SKM-1 treated with dmso at 0.1 percent for 144 hours (cell line): ENCODE measurements around the gene PLCB1.
"Not testable (repeated sequence)": the region's sequence is repeated elsewhere in the genome, so short reads cannot be mapped to it uniquely, and the experiment has no call there.

ENCODE experiments used
- DNase-seq: peaks from one replicate; lab custom pipeline; 2025; ENCODE audit not compliant: unreplicated experiment; lab: John Stamatoyannopoulos, UW

PLCB1 gene

DNA sequence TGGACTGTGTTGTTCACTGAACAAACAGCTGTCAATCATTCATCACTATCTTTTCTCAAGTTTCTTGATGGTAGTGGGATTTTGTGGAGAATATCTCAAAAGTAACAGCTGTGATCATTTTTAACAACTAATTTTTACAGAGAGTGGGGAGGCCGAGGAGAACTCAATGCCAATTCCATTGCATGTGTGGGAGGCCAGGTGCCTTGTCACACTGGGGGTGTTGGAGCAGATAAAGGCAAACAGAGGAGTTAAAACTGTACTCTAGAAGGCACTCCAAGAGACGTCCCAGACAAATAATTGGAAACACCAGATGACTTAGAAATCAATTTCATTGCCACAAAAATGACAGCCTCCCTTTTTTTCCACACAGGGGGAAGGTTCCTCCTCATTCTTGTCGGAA lies 669.6 kb downstream of the PLCB1 start:
- DNase-seq: no peak

DNA sequence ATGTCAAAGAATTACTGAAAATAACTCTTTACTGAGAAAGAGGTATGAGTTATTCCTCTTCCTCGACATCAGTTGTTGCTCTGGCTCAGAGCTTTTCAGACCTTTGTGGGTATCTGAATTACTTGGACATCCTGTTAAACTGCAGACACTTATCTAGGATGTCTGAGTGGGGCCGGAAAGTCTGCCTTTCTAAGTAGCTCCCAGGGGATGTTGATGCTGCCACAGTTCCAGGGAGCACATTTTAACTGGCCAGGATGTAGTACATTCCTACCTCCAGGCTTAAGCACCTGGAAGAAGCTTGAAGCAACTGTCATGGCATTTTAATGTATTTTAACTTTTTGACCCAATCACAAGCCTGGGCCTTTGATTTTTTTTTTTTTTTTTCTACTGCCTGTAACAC lies 671.0 kb downstream of the PLCB1 start:
- DNase-seq: no peak

DNA sequence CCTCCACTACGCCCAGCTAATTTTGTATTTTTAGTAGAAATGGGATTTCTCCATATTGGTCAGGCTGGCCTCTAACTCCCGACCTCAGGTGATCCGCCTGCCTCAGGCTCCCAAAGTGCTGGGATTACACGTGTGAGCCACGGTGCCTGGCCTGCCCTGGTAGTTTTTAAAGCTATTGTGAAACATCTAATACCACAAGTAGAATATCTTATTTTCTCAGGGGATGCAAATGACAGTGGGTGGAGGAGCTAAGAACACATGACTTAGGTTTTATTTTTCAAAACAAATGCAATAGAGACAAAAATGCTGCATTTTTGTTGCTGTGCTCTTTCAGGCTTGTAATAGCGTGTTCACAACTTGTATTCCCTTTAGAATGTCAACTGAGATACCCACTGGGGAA lies 671.9 kb downstream of the PLCB1 start:
- DNase-seq: no peak

DNA sequence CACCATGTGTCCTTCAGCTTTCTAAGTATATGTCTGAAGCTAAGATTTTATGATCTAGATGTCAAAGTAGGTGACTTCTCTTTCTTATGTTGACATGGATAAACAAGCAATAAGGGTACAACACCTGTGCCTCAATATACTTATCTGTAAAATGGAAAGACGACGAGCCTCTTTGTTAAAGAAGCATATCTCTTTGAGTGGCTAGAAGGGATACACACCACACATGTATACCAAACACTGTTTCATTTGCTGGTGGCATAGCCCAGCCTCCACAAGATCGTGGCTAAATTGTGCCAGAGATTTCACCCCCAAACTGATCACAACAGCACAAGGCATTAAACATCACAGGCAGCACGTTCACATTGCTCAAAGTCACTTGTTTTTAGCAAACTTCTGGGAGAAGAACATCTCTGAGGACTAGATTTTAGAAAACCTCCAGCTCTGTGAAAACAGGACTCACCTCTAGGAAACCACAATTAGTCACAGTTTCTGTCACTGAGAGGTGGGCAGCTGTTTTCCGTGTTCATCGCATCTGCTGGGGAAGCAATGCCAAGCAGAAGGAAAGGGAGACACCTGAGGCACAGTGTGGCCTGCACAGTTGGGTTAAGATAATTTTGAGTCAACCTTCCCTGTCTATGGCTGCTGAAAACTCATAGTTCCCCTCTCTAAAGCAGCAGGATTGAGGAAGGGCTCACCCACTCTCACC lies 673.8 kb downstream of the PLCB1 start:
- no peak for DNase-seq

DNA sequence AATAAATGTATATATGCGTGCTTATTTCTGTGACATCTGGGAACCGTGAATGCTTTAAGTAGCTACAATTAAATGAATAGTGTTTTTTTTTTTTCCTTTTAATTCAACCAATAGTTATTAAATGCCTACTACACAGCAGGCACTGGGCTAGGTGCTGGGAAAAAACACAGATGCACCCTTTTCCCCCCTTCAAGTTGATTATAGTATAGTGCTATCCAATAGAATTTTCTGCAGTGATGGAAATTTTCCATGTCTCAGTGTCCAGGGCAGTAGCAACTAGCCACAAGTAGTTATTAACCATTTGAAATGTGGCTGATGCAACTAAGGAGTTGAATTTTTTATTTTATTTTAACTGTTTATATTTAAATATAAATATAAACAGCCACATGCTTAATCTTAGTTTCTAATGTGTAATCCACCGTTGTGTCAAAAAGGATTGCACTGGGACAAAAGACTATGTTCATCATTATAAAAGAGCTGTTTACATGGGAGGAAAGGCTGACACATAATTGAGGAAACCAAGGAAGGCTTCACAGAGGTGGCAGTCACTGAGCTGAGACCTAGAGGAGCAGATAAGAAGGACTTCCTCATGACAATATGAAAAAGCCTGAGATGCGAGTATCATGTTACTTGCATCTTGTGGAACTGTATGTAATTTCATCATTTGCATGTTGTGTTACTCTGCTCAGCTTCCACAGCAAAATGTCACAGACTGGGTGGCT lies 675.6 kb downstream of the PLCB1 start:
- DNase-seq: no peak

DNA sequence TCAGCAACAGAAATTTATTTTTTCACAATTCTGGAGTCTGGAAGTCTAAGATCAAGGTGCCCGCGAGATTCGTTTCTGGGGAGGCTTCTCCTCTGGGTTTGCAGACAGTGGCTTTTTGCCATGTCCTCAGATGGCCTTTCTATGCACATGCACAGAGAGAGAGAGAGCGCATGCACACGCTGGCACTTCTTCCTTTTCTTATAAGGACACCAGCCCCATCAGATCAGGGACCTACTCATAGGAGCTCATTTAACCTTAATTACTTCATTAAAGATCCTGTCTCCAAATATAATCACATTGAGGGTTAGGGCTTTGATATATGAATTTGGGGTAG lies 676.1 kb downstream of the PLCB1 start:
- DNase-seq: no peak

DNA sequence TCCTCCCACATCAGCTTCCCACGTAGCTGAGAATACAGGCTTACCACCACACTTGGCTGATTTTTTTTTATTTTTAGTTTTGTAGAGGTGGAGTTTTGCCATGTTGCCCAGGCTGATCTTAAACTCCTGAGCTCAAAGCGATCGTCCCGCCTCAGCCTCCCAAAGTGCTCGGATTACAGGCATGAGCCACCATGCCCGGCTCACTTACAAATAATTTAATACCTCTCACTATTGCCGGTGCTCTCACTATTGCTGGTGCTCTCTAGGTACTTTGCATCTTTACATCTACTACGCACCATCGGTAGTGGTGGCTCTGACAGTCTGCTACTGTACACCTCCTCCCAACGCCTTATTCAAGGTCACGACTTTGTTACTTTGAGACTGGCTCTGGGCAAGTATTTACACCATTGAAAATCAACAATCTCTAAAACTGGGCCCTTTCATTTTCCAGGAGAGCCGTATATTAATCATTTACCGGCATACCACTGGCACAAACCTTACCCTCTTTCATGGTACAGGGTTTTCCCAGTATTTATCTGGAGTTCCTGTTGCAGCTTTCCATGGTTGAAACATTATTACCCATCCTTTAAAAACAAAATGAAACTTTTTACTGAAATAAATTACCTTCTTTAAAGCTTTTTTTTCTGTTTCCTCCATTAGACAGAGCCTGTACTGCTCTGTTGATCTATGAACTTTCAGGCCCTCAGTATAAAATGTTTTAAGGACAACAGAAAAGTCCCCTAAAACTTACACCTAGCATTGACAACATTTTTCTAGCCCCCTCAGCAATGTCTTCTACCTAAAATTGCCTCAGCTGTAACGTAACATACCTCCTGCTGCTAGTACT lies 677.3 kb downstream of the PLCB1 start:
- DNase-seq: no peak

DNA sequence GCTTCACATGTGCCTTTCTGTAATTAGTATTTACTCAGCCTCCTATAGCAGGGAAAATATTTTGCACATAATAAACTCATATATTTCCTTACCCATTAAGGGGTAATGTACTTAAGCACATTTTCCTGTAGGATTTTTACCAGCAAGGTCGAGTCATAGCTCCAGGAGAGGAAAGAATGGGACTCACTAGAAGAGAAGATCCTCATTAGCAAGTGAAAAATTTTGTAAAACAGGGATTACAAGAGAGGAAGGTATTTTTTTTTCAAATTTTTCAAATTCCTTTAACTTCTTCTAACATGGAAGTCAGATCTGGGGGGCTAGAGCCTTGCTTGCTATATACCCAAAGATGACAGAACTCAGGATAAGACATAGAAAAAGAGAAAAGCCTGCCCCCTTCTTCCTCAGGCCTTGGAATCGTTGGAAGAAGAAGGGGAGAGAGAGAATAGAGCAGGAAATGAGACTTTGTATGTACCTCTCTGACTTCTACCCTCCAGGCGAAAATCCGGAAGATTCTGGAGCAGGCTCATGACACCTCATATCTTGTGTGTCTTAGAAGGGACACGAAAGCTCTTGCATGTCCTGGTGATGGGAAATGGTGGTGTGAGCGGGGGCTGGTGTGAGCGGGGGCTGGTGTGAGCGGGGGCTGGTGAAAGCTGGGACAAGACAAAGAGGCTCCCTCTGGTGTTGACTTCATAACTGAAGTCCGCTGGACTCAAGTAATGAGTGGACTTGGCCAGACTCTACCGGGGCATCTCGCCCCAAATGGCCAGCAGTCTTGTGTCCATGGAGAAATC lies 679.9 kb downstream of the PLCB1 start:
- DNase-seq: no peak

DNA sequence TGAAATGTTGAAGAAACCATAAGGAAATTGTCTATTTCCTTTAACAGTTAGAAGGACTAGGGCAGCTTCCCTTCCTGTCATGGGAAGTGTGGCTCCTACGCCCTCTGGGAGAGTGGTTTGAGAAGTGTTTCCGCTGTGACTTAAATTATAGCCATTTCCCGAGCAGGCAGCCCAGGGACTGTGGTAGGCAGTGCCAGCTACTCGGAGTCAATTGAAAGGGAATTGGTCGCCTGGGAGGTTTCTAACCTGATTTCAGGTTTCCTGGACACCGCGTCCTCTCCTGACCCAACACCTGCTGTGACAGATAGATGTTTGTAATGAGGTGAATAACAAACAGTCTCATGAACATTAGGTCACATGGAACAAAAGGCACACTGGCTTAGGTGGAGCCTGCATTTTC lies 680.8 kb downstream of the PLCB1 start:
- no peak for DNase-seq

DNA sequence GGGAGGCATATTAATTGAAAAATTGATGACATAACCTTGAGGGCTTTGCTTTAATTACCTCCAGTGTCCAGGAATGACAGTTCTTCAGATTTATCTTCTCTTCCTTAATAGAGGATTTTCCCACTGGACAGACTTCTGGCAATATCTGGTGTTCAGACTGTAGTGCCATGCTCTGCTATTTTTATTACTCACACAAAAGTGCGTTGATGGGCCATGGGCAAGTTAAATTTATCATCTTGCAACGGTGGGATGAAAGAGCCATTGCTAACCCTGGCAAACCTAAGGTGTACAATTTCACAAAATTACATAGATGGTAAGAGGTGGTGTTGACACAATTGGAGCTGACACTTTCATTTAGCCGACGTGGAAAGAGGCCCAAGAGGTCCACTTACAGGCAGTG lies 683.1 kb downstream of the PLCB1 start:
- DNase-seq: no peak

DNA sequence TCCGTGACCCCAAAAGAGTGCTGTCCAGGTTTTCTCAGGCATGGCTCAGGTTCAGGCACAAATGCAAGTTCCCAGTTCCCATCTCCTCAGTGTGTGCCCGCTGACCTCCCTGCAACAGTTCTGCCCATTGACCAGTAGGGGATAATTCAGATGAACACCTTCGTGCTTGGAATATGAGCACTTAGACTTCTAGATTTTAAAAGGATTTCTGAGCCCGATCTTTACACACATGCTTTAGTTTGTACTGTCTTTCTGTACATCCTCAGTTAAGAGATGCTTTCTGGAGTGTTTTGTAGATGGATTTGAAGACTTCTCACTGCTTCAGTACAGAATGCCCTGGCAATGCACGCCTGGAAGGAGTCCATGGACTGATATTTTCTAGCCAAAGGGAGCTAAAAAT lies 697.2 kb downstream of the PLCB1 start:
- DNase-seq: no peak

DNA sequence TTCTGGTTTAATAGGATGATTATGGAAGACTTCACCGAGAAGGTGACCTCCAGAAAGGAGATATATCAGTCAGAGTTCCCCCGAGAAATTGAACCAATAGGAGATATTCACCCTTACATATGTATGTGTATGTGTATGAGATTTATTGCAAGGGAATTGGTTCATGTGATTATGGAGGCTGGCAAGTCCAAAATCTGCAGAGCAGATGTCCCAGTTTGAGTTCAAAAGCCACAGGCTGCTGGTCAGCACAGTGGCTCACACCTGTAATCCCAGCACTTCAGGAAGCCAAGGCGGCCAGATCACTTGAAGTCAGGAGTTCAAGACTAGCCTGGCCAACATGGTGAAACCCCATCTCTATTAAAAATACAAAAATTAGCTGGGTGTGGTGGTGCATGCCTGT lies 702.2 kb downstream of the PLCB1 start:
- DNase-seq: not testable (repeated sequence)

DNA sequence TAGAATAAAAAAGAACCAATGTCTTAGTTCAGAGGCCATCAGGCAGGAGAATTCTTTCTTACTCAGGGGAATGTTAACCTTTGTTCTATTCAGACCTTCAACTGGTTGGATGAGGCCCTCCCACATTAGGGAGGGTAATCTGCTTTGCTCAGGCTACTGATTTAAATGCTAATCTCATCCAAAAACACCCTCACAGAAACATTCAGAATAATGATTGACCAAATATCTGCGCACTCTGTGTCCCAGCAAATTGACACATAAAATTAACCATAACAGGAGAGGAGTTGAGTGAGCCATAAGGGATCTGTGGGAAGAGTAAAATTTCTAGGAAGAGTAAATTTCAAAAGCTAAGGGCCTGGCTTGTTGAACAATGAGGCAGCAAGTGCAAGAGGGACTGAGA lies 702.8 kb downstream of the PLCB1 start:
- no peak for DNase-seq

DNA sequence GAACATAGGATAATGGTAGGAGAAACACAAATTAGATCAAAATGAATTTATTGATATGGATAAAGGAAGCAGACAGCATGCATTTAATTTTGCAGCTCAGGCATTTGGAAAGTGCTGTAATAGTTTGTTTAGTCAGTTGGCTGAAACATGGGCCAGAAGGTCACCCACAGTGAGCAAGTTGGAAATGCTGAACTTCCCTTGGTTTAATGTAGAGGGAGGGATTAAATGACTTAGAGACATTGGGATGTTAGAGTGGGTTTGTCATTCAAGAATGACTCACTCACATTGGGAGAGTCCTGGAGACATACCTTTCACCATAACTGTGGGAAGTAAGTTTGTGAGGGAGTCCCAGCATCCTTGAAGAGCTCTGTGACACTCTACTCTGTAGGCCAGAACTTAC lies 705.3 kb downstream of the PLCB1 start:
- DNase-seq: no peak

DNA sequence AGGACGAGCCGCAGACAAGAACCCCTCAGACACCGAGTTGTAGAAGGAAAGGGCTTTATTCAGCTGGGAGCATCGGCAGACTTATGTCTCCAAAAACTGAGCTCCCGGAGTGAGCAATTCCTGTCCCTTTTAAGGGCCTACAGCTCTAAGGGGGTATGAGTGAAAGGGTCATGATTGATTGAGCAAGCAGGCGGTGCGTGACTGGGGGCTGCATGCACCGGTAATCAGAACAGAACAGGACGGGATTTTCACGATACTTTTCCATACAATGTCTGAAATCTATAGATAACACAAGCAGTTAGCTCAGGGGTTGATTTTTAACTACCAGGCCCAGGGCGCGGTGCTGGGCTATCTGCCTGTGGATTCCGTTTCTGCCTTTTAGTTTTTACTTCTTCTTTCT lies 710.5 kb downstream of the PLCB1 start:
- DNase-seq: no peak

DNA sequence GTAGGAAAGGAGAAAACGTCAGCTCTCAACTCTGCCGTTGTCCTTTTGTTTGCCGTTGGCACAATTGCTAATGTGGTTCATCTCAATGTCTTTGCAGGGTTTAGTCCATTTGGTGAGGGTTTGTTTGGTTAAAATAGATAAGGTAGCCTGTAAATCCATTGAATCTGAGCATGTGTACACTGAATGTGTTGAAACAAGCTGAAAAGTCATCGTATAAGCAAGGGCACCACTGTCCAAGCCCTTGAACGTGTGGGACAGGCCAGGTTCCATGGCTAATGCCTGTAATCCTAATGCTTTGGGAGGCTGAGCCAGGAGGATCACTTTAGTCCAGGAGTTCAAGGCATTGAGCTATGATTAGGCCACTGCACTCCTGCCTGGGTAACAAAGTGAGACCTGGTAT lies 712.1 kb downstream of the PLCB1 start:
- DNase-seq: no peak

DNA sequence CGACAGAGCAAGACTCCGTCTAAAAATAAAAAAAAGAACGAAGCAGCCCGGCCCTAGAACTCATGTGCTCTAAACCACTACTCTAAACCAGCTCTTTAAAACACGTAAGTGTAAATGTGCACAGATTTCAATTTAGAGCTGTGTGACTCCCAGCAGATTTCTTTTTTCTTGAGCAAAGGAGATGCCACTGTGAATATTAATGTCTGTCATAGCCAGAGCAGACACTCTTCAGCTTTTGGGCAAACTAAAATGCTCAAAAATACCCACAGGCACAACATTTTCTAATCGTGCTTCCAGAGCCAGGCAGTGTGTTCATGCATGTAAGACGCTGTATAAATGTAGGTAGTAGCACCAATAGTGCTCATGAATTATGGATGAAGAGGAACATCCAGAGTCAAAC lies 717.9 kb downstream of the PLCB1 start:
- no peak for DNase-seq

DNA sequence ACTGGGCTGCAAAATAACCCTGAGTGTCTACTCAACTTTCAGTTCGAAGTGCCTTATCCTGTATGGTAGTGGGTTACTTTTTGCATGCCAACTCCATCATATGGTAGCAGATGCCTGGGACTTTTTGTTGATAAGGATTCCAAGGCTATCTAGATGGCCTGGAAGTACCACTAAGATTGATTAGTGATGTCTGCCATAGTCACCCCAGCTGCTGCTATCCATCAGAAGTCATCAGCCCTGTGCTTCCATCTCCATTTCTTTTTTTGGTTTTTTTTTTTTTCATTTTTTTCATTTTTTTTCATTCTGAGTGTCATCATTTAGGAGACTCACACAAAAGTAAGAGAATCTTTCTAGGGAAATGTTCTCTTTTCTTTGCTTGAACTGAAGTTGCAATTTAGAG lies 719.4 kb downstream of the PLCB1 start:
- no peak for DNase-seq

DNA sequence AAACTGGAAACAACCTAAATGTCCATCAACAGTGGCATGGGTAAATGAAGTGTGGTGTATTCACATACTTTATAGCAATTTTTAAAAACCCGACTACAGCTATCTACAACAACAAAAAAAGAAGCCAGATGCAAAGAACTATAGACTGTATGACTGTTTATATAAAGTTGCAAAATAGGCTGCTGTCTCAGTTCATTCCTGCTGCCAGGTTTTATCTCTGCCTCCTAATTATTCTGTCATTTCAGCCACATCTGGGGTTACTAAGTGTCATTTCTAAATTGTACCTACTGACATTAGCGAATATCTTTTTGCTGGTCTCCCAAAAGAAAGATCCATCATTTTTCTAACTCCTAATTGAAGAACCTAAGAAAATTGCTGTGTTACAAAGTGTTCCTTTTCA lies 719.9 kb downstream of the PLCB1 start:
- DNase-seq: not testable (repeated sequence)

DNA sequence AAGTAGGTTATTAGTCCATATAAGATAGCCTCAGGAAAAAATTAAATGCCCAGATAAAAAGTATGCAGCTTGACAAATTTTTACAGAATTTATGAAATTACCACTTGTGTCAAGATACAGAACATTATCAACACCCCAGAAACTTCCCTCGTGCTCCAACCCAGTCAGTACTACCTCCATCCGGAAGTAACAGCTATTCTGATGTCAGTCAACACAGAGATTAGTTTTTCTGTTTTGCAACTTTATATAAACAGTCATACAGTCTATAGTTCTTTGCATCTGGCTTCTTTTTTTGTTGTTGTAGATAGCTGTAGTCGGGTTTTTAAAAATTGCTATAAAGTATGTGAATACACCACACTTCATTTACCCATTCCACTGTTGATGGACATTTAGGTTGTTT lies 721.1 kb downstream of the PLCB1 start:
- not testable (repeated sequence) for DNase-seq

DNA sequence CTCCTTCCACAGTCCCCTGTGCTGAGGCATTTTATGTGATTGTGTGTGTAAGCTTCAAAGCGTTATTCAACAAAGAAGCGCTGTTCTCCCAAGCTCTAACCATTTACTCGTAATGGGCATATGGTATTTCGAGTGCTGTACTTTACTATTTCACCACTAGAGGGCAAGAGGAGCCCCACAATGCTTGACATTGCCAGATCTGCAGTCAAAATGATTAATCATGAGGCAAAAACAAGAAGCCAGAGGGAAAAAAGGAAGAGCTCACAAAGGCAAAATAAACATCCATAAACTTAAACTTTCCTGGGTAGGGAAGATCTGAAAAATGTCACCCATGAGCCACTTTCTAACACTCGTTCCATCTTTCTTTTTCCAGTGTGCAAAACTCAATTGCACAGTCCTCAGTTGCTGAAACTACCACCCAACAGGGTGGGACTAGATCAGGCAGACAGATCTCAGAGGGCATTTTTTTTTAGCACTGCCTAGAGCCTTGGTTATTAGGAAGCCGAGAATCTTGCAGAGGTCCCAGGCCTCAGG lies 721.8 kb downstream of the PLCB1 start:
- DNase-seq: peak; percentile 20
